Measurements from ENCODE around the gene CASP5.

- TF ChIP-seq CTCF (conservative IDR thresholded peaks at IDR 0.05; ENCODE audit: low read depth, low read length) = no peak
- TF ChIP-seq USF2 (IDR thresholded peaks at IDR 0.05; ENCODE audit: low read depth, low read length) = no peak
- TF ChIP-seq ELK1 (IDR thresholded peaks at IDR 0.05; ENCODE audit: borderline replicate concordance, low read depth, low read length) = no peak
- TF ChIP-seq CEBPB (IDR thresholded peaks at IDR 0.05; ENCODE audit: low read depth, low read length) = 0 out of 2 replicates have a peak, but pooled peaks have one; percentile 45
- TF ChIP-seq POLR2A (IDR thresholded peaks at IDR 0.05; ENCODE audit: low read depth, low read length) = no peak
- TF ChIP-seq FOS (IDR thresholded peaks at IDR 0.05; ENCODE audit: low read depth, low read length) = no peak
- no peak for TF ChIP-seq RCOR1 (IDR thresholded peaks at IDR 0.05; ENCODE audit: insufficient replicate concordance, low read length)
- TF ChIP-seq MAFK (IDR thresholded peaks at IDR 0.05; ENCODE audit: low read depth, low read length) = no peak
- TF ChIP-seq NFE2L2 (IDR thresholded peaks at IDR 0.05; ENCODE audit: low read depth, low read length) = no peak
- TF ChIP-seq RAD21 (IDR thresholded peaks at IDR 0.05; ENCODE audit: low read length) = no peak
These were observed 22.8 kb upstream of the CASP5 start for GRCh38 chr11:105045676-105046296.

All from IMR-90 (cell line).